ENCODE measurements around the gene GREB1L.

DNA sequence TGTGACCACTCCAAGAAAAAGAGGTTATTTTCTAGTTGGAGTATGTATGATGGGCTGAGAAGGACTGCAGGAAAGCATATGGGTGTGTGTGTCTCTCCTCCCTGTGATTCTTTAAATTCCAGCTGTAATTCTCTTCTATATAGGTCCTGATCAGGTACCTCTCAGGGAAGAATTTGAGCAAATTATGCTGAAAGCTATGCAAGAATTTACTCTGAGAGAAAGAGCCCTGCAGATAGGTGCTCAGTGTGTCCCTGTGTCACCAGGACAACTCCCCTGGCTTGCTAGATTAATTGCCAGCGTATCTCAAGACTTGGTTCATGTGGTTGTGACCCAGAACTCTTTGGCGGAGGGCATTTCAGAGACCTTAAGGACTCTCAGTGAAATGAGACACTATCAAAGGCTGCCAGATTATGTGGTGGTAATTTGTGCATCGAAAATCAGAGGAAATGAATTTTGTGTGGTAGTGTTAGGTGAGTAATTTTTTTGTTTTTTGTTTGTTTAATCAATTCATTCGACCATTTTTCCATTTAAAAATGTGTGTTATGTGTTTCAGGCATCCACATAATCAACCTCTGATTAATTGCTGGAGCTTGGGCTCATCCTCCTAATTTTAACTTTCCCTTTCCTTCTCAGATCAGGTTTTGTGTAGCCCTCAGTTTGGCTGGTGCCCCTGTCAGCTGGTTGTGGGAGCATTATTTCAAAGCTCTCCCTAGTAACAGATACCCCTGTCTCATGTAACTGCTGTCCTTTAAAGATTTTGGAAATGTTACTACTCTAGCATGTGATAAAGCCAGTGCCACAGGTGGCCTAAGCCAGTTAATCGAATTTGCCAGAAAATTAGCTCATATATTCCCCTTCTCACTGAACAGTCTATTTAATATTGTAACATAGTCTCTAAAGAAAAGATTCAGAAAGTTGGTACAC is 207.6 kb downstream of the GREB1L start:
- TF ChIP-seq, protein P1, sequence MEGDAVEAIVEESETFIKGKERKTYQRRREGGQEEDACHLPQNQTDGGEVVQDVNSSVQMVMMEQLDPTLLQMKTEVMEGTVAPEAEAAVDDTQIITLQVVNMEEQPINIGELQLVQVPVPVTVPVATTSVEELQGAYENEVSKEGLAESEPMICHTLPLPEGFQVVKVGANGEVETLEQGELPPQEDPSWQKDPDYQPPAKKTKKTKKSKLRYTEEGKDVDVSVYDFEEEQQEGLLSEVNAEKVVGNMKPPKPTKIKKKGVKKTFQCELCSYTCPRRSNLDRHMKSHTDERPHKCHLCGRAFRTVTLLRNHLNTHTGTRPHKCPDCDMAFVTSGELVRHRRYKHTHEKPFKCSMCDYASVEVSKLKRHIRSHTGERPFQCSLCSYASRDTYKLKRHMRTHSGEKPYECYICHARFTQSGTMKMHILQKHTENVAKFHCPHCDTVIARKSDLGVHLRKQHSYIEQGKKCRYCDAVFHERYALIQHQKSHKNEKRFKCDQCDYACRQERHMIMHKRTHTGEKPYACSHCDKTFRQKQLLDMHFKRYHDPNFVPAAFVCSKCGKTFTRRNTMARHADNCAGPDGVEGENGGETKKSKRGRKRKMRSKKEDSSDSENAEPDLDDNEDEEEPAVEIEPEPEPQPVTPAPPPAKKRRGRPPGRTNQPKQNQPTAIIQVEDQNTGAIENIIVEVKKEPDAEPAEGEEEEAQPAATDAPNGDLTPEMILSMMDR (IDR thresholded peaks at IDR 0.05), result no peak
- TF ChIP-seq POLR2A (IDR thresholded peaks at IDR 0.05), result no peak

Data from prostate gland (tissue), 2 donors.